Choroid plexus epithelial cell (primary cell): ENCODE measurements around the gene ERBB2.

Experiments used
- DNase-seq: peaks from one replicate; pipeline ENCODE4 v3.0.0-alpha.2; 2010; ENCODE audit warnings: low read depth
- H3K4me3 ChIP-seq: 2 replicates; pipeline ENCODE4 v1.5.1; 2011; ENCODE audit warnings: low read depth, mild to moderate bottlenecking, control low read depth, low read length, moderate library complexity
- TF ChIP-seq, protein P1 (sequence below): conservative IDR thresholded peaks from 2 replicates; pipeline ENCODE4 v1.5.1; 2011; ENCODE audit warnings: low read depth, mild to moderate bottlenecking, control low read depth, inconsistent platforms, low read length, moderate library complexity

Gene ERBB2

GRCh38 chr17:39739885-39740356 is 40.1 kb downstream of the ERBB2 start:
- TF ChIP-seq, protein P1, sequence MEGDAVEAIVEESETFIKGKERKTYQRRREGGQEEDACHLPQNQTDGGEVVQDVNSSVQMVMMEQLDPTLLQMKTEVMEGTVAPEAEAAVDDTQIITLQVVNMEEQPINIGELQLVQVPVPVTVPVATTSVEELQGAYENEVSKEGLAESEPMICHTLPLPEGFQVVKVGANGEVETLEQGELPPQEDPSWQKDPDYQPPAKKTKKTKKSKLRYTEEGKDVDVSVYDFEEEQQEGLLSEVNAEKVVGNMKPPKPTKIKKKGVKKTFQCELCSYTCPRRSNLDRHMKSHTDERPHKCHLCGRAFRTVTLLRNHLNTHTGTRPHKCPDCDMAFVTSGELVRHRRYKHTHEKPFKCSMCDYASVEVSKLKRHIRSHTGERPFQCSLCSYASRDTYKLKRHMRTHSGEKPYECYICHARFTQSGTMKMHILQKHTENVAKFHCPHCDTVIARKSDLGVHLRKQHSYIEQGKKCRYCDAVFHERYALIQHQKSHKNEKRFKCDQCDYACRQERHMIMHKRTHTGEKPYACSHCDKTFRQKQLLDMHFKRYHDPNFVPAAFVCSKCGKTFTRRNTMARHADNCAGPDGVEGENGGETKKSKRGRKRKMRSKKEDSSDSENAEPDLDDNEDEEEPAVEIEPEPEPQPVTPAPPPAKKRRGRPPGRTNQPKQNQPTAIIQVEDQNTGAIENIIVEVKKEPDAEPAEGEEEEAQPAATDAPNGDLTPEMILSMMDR, result no peak
- no peak for DNase-seq
- H3K4me3 ChIP-seq, result no peak overlapping the region

DNA sequence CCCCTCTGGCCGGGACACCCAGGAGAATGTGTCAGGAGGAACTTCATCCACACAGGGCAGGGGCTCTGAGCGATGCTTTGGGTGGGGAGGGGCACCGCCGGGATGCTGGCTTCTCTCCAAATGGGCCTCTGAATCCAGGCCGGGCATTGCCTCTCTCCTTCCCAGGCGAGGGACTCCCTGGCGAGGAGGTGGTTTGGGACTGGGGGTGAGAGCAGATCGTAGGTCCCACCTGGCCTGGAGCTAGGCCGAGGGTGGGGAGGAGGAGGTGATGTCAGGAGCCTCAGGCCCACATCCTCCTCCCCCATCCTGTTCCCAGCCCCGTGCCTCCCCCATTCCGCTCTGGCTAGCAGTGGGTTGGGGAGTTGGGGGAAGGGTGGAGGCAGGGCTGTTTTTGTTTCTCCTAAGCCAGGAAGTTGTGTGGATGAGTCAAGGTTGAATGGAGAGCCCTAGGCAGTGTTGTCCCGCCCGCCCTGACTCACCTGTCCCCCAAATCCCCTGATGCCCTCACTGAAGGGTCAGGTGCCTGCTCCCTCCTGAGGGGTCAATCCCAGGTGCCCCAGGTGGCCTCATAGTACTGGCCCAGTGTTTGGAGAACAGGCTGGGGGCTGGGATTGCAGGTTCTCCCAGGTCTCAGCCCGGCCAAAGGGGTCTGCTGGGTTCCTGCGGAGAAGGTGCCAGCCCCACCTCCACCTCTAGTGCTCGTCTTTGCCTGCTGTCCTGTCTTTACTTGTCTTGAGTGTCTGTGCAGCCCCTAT is 40.7 kb downstream of the ERBB2 start:
- TF ChIP-seq, protein P1, result no peak
- no peak overlapping the region for H3K4me3 ChIP-seq
- peak; percentile 28 for DNase-seq

- H3K4me3 ChIP-seq, result no peak overlapping the region
- TF ChIP-seq, protein P1, result no peak
- no peak for DNase-seq
Observed at GRCh38 chr17:39742126-39742855, 42.4 kb downstream of the ERBB2 start.

DNA sequence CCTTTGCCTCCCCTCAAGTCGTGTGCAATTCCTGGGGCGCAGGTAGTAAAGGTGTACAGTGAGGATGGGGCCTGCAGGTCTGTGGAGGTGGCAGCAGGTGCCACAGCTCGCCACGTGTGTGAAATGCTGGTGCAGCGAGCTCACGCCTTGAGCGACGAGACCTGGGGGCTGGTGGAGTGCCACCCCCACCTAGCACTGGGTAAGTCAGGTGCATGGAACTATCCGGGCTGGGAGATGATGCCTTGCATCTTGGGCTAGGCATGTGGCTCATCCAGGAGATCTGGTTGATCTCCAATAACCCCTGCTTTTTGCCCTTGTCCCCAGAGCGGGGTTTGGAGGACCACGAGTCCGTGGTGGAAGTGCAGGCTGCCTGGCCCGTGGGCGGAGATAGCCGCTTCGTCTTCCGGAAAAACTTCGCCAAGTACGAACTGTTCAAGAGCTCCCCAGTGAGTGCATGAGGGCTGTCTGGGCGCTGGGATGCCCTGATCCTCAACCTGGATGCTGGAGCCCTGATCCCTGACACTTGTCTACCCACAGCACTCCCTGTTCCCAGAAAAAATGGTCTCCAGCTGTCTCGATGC is 43.1 kb downstream of the ERBB2 start:
- TF ChIP-seq, protein P1, result no peak
- no peak overlapping the region for H3K4me3 ChIP-seq
- DNase-seq, result no peak

DNA sequence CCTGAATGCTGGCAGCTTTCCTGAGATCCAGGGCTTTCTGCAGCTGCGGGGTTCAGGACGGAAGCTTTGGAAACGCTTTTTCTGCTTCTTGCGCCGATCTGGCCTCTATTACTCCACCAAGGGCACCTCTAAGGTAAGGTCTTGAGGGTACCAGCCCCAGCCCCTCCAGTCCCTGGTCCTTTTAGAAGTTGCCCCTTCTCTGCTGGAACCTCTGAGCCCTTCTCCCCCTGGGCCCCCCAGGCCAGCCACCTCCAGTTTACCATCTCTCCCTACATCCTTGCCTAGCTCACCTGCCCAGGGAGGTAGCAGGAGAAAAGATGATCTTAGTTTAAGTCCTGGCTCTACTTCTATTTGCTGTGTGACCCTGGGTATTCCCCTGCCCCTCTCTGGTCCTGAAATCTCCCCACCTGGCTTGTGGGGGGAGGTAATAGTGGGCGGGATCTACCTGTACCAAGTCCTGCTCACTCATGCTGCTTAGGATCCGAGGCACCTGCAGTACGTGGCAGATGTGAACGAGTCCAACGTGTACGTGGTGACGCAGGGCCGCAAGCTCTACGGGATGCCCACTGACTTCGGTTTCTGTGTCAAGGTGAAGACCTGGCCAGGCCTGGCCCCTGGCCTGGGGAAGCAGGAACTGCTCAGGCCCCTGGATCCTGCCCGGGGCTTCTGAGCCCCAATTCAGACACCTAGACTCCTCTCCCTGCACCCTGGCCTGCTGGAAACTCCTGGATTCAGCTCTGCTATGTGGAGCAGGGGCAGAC is 44.4 kb downstream of the ERBB2 start:
- no peak overlapping the region for H3K4me3 ChIP-seq
- TF ChIP-seq, protein P1, result no peak
- no peak for DNase-seq

DNA sequence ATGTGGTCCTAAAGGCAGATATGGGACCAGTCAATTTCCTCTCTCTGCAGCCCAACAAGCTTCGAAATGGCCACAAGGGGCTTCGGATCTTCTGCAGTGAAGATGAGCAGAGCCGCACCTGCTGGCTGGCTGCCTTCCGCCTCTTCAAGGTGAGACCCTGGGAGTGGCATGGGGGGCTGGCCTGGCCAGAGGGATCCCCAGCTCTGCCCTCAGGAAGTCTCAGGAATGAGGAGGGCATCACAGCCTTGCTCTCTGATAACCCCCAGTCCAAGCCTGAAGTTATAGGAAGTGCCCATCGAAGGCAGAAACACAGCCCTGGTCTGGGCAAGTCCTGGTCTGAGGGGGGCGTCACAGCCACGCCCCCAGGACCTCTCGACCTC is 45.0 kb downstream of the ERBB2 start:
- TF ChIP-seq, protein P1, result peak; percentile 19

More for the DNA sequence above, 45.0 kb downstream of the ERBB2 start:
- no peak overlapping the region for H3K4me3 ChIP-seq
- no peak for DNase-seq
